Measurements from ENCODE around the gene BTNL2.
"Not testable (repeated sequence)": the region's sequence is repeated elsewhere in the genome, so short reads cannot be mapped to it uniquely, and the experiment has no call there.

BTNL2 gene

GRCh38 chr6:32371803-32372202 lies 35.2 kb downstream of the BTNL2 start, which contains the start of gene TSBP1:
TSBP1 (minus strand) TSS chr6:32371903; CDS start chr6:32371706, 197 bp downstream.
- no peak for FAIRE-seq

GRCh38 chr6:32371229-32371628 lies 35.8 kb downstream of the BTNL2 start:
- DNase-seq (ENCODE audit: insufficient read length, low spot score) (no peak), FAIRE-seq (no peak)

More at GRCh38 chr6:32371803-32372202, 35.2 kb downstream of the BTNL2 start, which contains the start of gene TSBP1:
- no peak for DNase-seq (ENCODE audit: insufficient read length, low spot score)

DNA sequence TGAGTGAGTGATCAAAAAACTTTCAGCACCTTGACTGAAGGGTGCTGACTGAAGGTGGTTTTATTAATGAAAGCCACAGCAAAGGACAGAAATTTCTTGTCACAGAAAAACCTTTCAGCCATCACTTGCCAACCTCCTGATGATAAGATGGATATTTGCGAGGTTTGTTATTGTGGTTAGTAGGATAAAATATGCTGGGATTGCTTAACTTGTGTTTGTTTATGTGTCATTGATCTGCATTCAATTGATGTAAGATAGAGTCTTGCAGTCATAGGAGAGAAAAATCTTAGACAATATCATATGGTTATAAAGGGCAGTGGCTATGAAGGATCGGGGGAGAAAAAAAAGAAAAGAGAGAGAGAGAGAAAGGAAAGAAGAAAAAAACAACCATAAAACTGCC lies 36.5 kb downstream of the BTNL2 start:
- DNase-seq (ENCODE audit: insufficient read length, low spot score) (no peak), FAIRE-seq (no peak)

DNA sequence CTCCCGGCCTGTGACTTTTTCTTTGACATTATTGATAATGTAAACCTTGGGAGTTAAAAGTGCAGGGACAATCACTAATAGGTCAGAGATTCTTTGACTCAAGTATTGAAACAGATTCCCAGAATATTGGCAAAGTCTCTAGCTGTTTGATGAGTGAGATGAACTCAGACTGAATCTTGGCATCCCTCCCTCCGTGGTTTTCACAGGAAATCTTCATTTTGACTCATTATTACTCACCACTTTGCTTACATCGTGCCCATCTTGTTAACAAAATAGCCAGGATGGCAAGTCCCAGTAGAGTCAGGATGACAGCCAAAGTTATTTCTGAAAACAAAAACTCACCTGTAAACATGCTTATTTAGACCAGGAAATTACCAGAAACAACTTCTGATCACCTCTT lies 37.3 kb downstream of the BTNL2 start:
- no peak for DNase-seq (ENCODE audit: insufficient read length, low spot score)

DNA sequence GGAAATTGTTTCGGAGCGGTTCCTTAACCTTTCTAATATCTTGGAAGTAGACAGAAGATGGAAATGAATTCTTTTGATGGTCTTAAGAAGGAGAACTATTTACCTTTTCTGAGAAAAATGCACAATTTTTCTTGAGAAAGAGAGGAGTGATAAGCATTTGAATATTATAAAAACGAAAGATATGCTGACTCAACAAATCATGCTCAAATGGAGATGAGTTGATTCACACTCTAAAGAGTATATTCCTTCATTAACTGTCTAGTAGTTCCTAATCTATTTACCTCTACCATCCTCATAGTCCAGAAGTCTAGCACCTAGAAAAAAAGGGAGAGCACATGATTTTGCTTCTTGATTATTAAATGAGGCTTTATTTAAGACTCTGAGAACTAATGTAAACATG lies 39.3 kb downstream of the BTNL2 start:
- FAIRE-seq, result no peak

More for the DNA sequence above, 37.3 kb downstream of the BTNL2 start:
- FAIRE-seq, result no peak

DNA sequence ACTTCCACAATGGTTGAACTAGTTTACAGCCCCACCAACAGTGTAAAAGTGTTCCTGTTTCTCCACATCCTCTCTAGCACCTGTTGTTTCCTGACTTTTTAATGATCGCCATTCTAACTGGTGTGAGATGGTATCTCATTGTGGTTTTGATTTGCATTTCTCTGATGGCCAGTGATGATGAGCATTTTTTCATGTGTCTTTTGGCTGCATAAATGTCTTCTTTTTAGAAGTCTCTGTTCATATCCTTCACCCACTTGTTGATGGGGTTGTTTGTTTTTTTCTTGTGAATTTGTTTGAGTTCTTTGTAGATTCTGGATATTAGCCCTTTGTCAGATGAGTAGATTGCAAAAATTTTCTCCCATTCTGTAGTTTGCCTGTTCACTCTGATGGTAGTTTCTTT lies 47.8 kb downstream of the BTNL2 start:
- not testable (repeated sequence) for DNase-seq (ENCODE audit: insufficient read length, low spot score)

More for the DNA sequence above, 39.3 kb downstream of the BTNL2 start:
- DNase-seq (ENCODE audit: insufficient read length, low spot score), result no peak

DNA sequence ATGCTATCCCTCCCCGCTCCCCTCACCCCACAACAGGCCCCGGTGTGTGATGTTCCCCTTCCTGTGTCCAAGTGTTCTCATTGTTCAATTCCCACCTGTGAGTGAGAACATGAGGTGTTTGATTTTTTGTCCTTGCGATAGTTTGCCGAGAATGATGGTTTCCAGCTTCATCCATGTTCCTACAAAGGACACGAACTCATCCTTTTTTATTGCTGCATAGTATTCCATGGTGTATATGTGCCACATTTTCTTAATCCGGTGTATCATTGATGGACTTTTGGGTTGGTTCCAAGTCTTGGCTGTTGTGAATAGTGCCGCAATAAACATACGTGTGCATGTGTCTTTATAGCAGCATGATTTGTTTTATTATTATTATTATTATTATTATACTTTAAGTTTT lies 48.4 kb downstream of the BTNL2 start:
- not testable (repeated sequence) for FAIRE-seq; DNase-seq (ENCODE audit: insufficient read length, low spot score)

More for the DNA sequence above, 47.8 kb downstream of the BTNL2 start:
- FAIRE-seq, result not testable (repeated sequence)

- DNase-seq (ENCODE audit: insufficient read length, low spot score), result no peak
- no peak for FAIRE-seq
Measured at GRCh38 chr6:32355018-32355417, 52.0 kb downstream of the BTNL2 start.

DNA sequence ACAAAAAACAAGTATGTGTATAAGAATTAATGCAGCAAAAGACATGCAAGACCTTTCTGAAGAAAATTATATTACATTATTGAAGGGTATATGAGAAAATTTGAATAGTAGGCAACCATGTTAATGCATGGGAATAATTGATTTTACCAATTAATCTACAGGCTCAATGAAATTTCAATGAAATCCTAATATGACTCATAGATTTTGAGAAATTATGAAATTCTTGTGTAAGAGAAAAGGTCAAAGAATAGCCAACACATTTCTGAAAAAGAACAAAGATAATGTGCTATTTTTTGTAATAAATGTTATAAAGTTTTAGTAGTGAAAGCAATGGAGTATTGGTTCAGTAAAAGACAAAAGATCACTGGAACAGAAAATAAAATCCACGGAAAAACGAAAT lies 53.6 kb downstream of the BTNL2 start:
- DNase-seq (ENCODE audit: insufficient read length, low spot score), result no peak
- peak; percentile 54 for FAIRE-seq
